GM12878 (cell line): ENCODE data around the gene CLASP1. TPM values are rescaled to one million over a fixed set of nuclear protein-coding genes. Genes with fewer than 3 reads are reported as not detected.

Experiments used
- ATAC-seq: fragments of 200-7000 bp; cut with Tn5 transposase; 3 replicates; pipeline ENCODE4 v1.9.1; 2020; ENCODE audit warnings: mild to moderate bottlenecking, moderate library complexity
- BruUV-seq: library from RNA; stranded (reverse); fragments of 400-500 nt; replicated peaks from 2 replicates; lab custom pipeline; 2021; lab: Mats Ljungman, UMichigan
- CTCF ChIA-PET: fragments of 300-600 bp; sonication (Branson Sonifier 250); formaldehyde crosslinking; extraction: SDS; loops from one replicate; lab custom pipeline; 2021; ENCODE audit warnings: inconsistent platforms; lab: Yijun Ruan, JAX
- POLR2A ChIA-PET: fragments of 350-600 bp; formaldehyde crosslinking; extraction: SDS; loops from one replicate; lab custom pipeline; 2021; ENCODE audit warnings: inconsistent platforms; lab: Charles Lee
- RAD21 ChIA-PET: fragments of 300-600 bp; sonication (Branson Sonifier 250); formaldehyde crosslinking; loops from one replicate; lab custom pipeline; 2023; ENCODE audit warnings: antibody characterized with exemption; ENCODE audit not compliant: unreplicated experiment; lab: Charles Lee
- SMC1A ChIA-PET: fragments of 300-600 bp; sonication (Branson Sonifier 250); formaldehyde crosslinking; loops from one replicate; lab custom pipeline; 2023; ENCODE audit not compliant: unreplicated experiment, uncharacterized antibody; lab: Charles Lee
- DNase-seq: peaks from one replicate; pipeline ENCODE4 v3.0.0-alpha.2; 2011; ENCODE audit warnings: low read depth, low spot score
- FAIRE-seq: peaks from 3 replicates; lab custom pipeline; 2011; peaks lifted over from hg19 to GRCh38; lab: Jason Lieb, UNC
- H2AFZ ChIP-seq: 2 replicates; pipeline ENCODE4 v1.6.0; 2011; ENCODE audit warnings: low read depth, low read length, control low read depth; ENCODE audit not compliant: control insufficient read depth
- H3K27ac ChIP-seq: 2 replicates; pipeline ENCODE4 v1.5.1; 2011; ENCODE audit warnings: control low read depth; ENCODE audit not compliant: control insufficient read depth, insufficient read depth
- H3K27me3 ChIP-seq, 2 experiments: replicated peaks in 1 of 2; 2 replicates each; pipeline versions ENCODE4 v1.6.0 to v1.6.1; 2011; ENCODE audit warnings: low read length in 1 of 2; ENCODE audit not compliant: control insufficient read depth in 2 of 2, insufficient read depth in 2 of 2
- H3K36me3 ChIP-seq, 2 experiments: 2 replicates each; pipeline ENCODE4 v1.5.1; 2011; ENCODE audit warnings: low read length in 1 of 2; ENCODE audit not compliant: control insufficient read depth in 2 of 2, insufficient read depth in 2 of 2
- H3K4me1 ChIP-seq: 2 replicates; pipeline ENCODE4 v1.6.1; 2011; ENCODE audit warnings: mild to moderate bottlenecking, low read length, moderate library complexity, mixed read lengths; ENCODE audit not compliant: control insufficient read depth, insufficient read depth
- H3K4me2 ChIP-seq: 2 replicates; pipeline ENCODE4 v1.6.0; 2011; ENCODE audit warnings: control low read depth; ENCODE audit not compliant: control insufficient read depth, insufficient read depth
- H3K4me3 ChIP-seq: fragments of 200-600 bp; sonication (generic); 2 replicates; pipeline ENCODE4 v1.5.1; 2016
- H3K79me2 ChIP-seq: 2 replicates; pipeline ENCODE4 v1.6.0; 2011; ENCODE audit warnings: low read length; ENCODE audit not compliant: control insufficient read depth, insufficient read depth
- H3K9ac ChIP-seq: 2 replicates; pipeline ENCODE4 v1.8.0; 2011; ENCODE audit warnings: low read length, control low read depth, mixed read lengths; ENCODE audit not compliant: control insufficient read depth, insufficient read depth
- H3K9me3 ChIP-seq: replicated peaks from 3 replicates; pipeline ENCODE4 v1.5.1; 2011; ENCODE audit warnings: mild to moderate bottlenecking, low read length; ENCODE audit not compliant: control insufficient read depth, insufficient read depth
- H4K20me1 ChIP-seq: 2 replicates; pipeline ENCODE4 v1.6.0; 2011; ENCODE audit not compliant: control insufficient read depth, insufficient read depth
- BRCA1 ChIP-seq: IDR thresholded peaks from 2 replicates; pipeline ENCODE4 v1.6.1; 2011; ENCODE audit warnings: low read depth, low read length, improper control_type of control experiment
- JUNB ChIP-seq: IDR thresholded peaks from 2 replicates; pipeline ENCODE4 v1.6.1; 2016; ENCODE audit warnings: antibody characterized with exemption, mild to moderate bottlenecking
- LARP7 ChIP-seq: fragments of 450-650 bp; IDR thresholded peaks from 2 replicates; pipeline ENCODE4 v1.6.1; 2017; ENCODE audit warnings: mild to moderate bottlenecking
- MEF2B ChIP-seq: fragments of 450-650 bp; IDR thresholded peaks from 2 replicates; pipeline ENCODE4 v1.6.1; 2018; ENCODE audit warnings: mild to moderate bottlenecking, moderate library complexity; ENCODE audit not compliant: partially characterized antibody, poor library complexity, severe bottlenecking
- PML ChIP-seq: IDR thresholded peaks from 2 replicates; pipeline ENCODE4 v1.6.1; 2012; ENCODE audit warnings: low read length, inconsistent platforms
- POU2F2 ChIP-seq: IDR thresholded peaks from 3 replicates; pipeline ENCODE4 v1.6.1; 2011; ENCODE audit warnings: low read depth, mild to moderate bottlenecking, low read length, borderline replicate concordance
- RAD21 ChIP-seq: IDR thresholded peaks from 2 replicates; pipeline ENCODE4 v1.6.1; 2011; ENCODE audit warnings: mild to moderate bottlenecking, low read depth, low read length, moderate library complexity; ENCODE audit not compliant: insufficient read depth
- SUZ12 ChIP-seq: fragments of 200-600 bp; sonication (generic); IDR thresholded peaks from one replicate; pipeline ENCODE4 v1.6.1; 2018; ENCODE audit warnings: antibody characterized with exemption, mild to moderate bottlenecking; ENCODE audit not compliant: unreplicated experiment
- TBL1XR1 ChIP-seq: IDR thresholded peaks from 2 replicates; pipeline ENCODE4 v1.6.1; 2012; ENCODE audit warnings: low read depth, low read length, improper control_type of control experiment
- WGBS: methylation state at CpG from one replicate; pipeline ENCODE4 v1.1.6; 2016; ENCODE audit warnings: low lambda C conversion rate; ENCODE audit not compliant: insufficient replicate concordance, insufficient coverage; ENCODE audit errors: missing lambda C conversion rate; 5-methylcytosine and 5-hydroxymethylcytosine counted together
- in situ Hi-C: fragments of 300-500 bp; cut with MboI; formaldehyde crosslinking; loops from 9 replicates; pipeline ENCODE4 v1.14.3; 2018; ENCODE audit warnings: mixed read lengths
- intact Hi-C: fragments of 100-400 bp; cut with micrococcal nuclease; formaldehyde crosslinking; loops from one replicate; pipeline ENCODE4 v1.14.2; 2022; ENCODE audit not compliant: unreplicated experiment
- polyA plus RNA-seq, 11 experiments: library from polyadenylated mRNA; depleted of rRNA in 4 of 11; unstranded in 6 of 11; stranded (reverse) in 5 of 11; fragments of >200 nt; fragmentation: Nextera tagmentation in 4 of 11; fragmentation: Illumina TruSeq in 1 of 11; extraction: Ambion mirVana in 4 of 11; extraction: Trizol in 1 of 11; gene quantifications; 1 replicate in 1 of 11; 2 replicates in 10 of 11; pipeline versions ENCODE4 v1.2.1 to v1.2.3, GENCODE V29; 2011 to 2016; ENCODE audit warnings: inconsistent platforms in 2 of 11, missing spikeins in 2 of 11, low read depth in 1 of 11
- total RNA-seq, 4 experiments: library from RNA; depleted of rRNA in 3 of 4; stranded (reverse); fragments of >200 nt in 3 of 4; fragmentation: Illumina TruSeq in 1 of 4; extraction: Trizol in 1 of 4; gene quantifications; 2 replicates each; pipeline versions ENCODE4 v1.2.1 to v1.2.3, GENCODE V29; 2013 to 2021
- TF ChIP-seq, protein P1 (sequence below): fragments of 450-650 bp; IDR thresholded peaks from 2 replicates; pipeline ENCODE4 v1.6.1; 2018; ENCODE audit warnings: borderline replicate concordance, mild to moderate bottlenecking; ENCODE audit not compliant: partially characterized antibody
- TF ChIP-seq, protein P2 (sequence below): fragments of 450-650 bp; IDR thresholded peaks from 2 replicates; pipeline ENCODE4 v1.6.1; 2016; ENCODE audit warnings: mild to moderate bottlenecking
- TF ChIP-seq, protein P3 (sequence below): fragments of 450-650 bp; IDR thresholded peaks from 2 replicates; pipeline ENCODE4 v1.6.1; 2017; ENCODE audit warnings: mild to moderate bottlenecking, moderate library complexity

The CLASP1 gene
- total and polyA plus RNA-seq, 10 of the 15 experiments (the other 5 are each of a cell fraction or from before 2014, with no cell fraction given): 1.4 to 62.4 (median 32.9) TPM

DNA sequence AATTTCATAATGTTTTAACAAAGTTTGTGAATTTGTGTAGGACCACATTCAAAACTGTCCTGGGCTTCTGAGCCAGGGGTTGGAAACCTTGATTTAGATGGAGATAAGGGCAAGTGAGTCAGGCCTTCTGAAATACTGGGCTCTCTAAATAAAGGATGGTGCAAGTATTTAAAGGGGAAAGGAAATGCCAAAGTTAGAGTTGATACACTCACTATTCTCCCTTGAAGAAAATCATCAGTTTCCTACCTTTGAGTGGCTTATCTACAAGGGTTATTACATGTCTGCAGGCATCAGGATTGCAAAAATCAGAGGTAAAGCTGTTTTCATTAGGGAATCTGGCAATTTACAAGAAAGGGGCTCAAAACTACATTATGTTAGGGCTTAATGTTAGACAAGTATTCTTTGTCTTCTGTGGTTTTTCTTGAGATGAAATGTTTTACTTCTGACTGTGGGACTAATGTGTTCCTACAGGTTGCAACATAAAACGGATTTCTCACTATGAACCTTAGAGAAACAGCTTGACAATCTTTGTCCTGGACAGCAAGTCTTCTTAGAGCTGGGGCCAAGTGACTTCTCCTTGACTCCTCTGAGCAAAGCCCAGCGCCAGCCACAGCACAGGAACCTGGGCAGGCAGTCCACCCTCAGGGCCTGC is 87.5 kb downstream of the CLASP1 start:
- ChIA-PET SMC1A (interaction anchor here (0.6 to 3.7 kb wide), 9 partner anchors 9 to 88 kb away, joined by 3 to 15 read pairs (median 5); no protein-coding TSS in a partner anchor), CTCF (interaction anchor here (0.7 to 1.0 kb wide), 5 partner anchors 12 to 157 kb away, joined by 3 to 4 read pairs (median 3); no protein-coding TSS in a partner anchor), POLR2A (interaction anchor here (0.8 to 1.9 kb wide), 5 partner anchors 9 to 87 kb away, joined by 3 to 6 read pairs (median 4); partner anchors contain the start of gene RNU4ATAC), RAD21 (interaction anchor here (0.8 to 3.4 kb wide), 6 partner anchors 11 to 86 kb away, joined by 3 to 14 read pairs (median 4); partner anchors contain the start of gene RNU4ATAC)
- Histone ChIP-seq H3K9me3 (peaks cover 5% of the 10 kb centered on the region; the same call in 2 of the 3 replicates), H3K79me2 (peaks cover 53% of the 10 kb centered on the region), H3K27me3 (no peaks in the 10 kb centered on the region), H3K4me2 (peak overlapping the region; percentile 36; the same call in 1 of the 2 replicates), H2AFZ (no peak overlapping the region), H4K20me1 (no peaks in the 10 kb centered on the region), H3K4me3 (no peak overlapping the region), H3K4me1 (peaks cover 17% of the 10 kb centered on the region), H3K9ac (no peak overlapping the region), H3K27ac (peak overlapping the region; percentile 45), H3K36me3 (0 out of 4 replicates have a peak, but pooled peaks cover 0 to 2% of the 10 kb centered on the region in 2 experiments)
- no TSS peak for BruUV-seq
- intact Hi-C loops: no loop called here
- DNase-seq (no peak), ATAC-seq (peak; percentile 15; the same call in 2 of the 3 replicates), FAIRE-seq (no peak)
- WGBS: 50% methylated on average over 2 of the region's 2 CpGs
- in situ Hi-C loops: no loop called here
- TF ChIP-seq, protein P1, sequence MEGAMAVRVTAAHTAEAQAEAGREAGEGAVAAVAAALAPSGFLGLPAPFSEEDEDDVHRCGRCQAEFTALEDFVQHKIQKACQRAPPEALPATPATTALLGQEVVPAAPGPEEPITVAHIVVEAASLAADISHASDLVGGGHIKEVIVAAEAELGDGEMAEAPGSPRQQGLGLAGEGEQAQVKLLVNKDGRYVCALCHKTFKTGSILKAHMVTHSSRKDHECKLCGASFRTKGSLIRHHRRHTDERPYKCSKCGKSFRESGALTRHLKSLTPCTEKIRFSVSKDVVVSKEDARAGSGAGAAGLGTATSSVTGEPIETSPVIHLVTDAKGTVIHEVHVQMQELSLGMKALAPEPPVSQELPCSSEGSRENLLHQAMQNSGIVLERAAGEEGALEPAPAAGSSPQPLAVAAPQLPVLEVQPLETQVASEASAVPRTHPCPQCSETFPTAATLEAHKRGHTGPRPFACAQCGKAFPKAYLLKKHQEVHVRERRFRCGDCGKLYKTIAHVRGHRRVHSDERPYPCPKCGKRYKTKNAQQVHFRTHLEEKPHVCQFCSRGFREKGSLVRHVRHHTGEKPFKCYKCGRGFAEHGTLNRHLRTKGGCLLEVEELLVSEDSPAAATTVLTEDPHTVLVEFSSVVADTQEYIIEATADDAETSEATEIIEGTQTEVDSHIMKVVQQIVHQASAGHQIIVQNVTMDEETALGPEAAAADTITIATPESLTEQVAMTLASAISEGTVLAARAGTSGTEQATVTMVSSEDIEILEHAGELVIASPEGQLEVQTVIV: no peak
- TF ChIP-seq MEF2B (no peak), RAD21 (no peak), LARP7 (no peak), BRCA1 (no peak), SUZ12 (no peak), PML (no peak), POU2F2 (no peak), TBL1XR1 (no peak), JUNB (no peak)
- TF ChIP-seq, protein P2, sequence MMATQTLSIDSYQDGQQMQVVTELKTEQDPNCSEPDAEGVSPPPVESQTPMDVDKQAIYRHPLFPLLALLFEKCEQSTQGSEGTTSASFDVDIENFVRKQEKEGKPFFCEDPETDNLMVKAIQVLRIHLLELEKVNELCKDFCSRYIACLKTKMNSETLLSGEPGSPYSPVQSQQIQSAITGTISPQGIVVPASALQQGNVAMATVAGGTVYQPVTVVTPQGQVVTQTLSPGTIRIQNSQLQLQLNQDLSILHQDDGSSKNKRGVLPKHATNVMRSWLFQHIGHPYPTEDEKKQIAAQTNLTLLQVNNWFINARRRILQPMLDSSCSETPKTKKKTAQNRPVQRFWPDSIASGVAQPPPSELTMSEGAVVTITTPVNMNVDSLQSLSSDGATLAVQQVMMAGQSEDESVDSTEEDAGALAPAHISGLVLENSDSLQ: no peak
- TF ChIP-seq, protein P3, sequence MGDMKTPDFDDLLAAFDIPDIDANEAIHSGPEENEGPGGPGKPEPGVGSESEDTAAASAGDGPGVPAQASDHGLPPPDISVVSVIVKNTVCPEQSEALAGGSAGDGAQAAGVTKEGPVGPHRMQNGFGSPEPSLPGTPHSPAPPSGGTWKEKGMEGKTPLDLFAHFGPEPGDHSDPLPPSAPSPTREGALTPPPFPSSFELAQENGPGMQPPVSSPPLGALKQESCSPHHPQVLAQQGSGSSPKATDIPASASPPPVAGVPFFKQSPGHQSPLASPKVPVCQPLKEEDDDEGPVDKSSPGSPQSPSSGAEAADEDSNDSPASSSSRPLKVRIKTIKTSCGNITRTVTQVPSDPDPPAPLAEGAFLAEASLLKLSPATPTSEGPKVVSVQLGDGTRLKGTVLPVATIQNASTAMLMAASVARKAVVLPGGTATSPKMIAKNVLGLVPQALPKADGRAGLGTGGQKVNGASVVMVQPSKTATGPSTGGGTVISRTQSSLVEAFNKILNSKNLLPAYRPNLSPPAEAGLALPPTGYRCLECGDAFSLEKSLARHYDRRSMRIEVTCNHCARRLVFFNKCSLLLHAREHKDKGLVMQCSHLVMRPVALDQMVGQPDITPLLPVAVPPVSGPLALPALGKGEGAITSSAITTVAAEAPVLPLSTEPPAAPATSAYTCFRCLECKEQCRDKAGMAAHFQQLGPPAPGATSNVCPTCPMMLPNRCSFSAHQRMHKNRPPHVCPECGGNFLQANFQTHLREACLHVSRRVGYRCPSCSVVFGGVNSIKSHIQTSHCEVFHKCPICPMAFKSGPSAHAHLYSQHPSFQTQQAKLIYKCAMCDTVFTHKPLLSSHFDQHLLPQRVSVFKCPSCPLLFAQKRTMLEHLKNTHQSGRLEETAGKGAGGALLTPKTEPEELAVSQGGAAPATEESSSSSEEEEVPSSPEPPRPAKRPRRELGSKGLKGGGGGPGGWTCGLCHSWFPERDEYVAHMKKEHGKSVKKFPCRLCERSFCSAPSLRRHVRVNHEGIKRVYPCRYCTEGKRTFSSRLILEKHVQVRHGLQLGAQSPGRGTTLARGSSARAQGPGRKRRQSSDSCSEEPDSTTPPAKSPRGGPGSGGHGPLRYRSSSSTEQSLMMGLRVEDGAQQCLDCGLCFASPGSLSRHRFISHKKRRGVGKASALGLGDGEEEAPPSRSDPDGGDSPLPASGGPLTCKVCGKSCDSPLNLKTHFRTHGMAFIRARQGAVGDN: no peak
